Measurements from ENCODE around the gene RAPGEF1. TPM values are rescaled to one million over a fixed set of nuclear protein-coding genes. Genes with fewer than 3 reads are reported as not detected.
"Not testable (repeated sequence)": the region's sequence is repeated elsewhere in the genome, so short reads cannot be mapped to it uniquely, and the experiment has no call there.

RAPGEF1 gene
- total RNA-seq, 2 donors from 2014 or later, result 59.7 to 73.0 TPM

GRCh38 chr9:131690462-131690861 is 49.4 kb downstream of the RAPGEF1 start:
- Histone ChIP-seq H3K4me3 (no peak overlapping the region), H3K27me3 (replicated peaks; ENCODE audit: insufficient read depth) (no peaks in the 10 kb centered on the region), H3K27ac (no peak overlapping the region), H3K4me1 (ENCODE audit: control insufficient read depth in 1 of 2, low read depth in 2 of 2) (peaks cover 18 to 39% of the 10 kb centered on the region in 2 donors), H3K36me3 (no peaks in the 10 kb centered on the region), H3K9me3 (no peaks in the 10 kb centered on the region)
- TF ChIP-seq CTCF (IDR thresholded peaks at IDR 0.05), result no peak
- DNase-seq (ENCODE audit: low spot score) (no peak), ATAC-seq (ENCODE audit: insufficient number of reproducible peaks, low FRiP score, low read depth) (no peak)

- Histone ChIP-seq H3K9me3 (no peaks in the 10 kb centered on the region), H3K4me1 (ENCODE audit: control insufficient read depth in 1 of 2, low read depth in 2 of 2) (peaks cover 13 to 27% of the 10 kb centered on the region in 2 donors), H3K36me3 (no peaks in the 10 kb centered on the region), H3K4me3 (no peak overlapping the region), H3K27ac (no peak overlapping the region), H3K27me3 (replicated peaks; ENCODE audit: insufficient read depth) (no peaks in the 10 kb centered on the region)
- no peak for ATAC-seq (ENCODE audit: insufficient number of reproducible peaks, low FRiP score, low read depth)
- no peak for DNase-seq (ENCODE audit: low spot score)
- TF ChIP-seq CTCF (IDR thresholded peaks at IDR 0.05), result no peak
Measured at GRCh38 chr9:131688377-131688776, 51.5 kb downstream of the RAPGEF1 start.

- Histone ChIP-seq H3K36me3 (no peaks in the 10 kb centered on the region), H3K4me3 (no peak overlapping the region), H3K4me1 (ENCODE audit: control insufficient read depth in 1 of 2, low read depth in 2 of 2) (peaks cover 17 to 25% of the 10 kb centered on the region in 2 donors), H3K27me3 (replicated peaks; ENCODE audit: insufficient read depth) (no peaks in the 10 kb centered on the region), H3K27ac (no peak overlapping the region), H3K9me3 (no peaks in the 10 kb centered on the region)
- TF ChIP-seq CTCF (IDR thresholded peaks at IDR 0.05), result no peak
- DNase-seq (ENCODE audit: low spot score) (no peak), ATAC-seq (ENCODE audit: insufficient number of reproducible peaks, low FRiP score, low read depth) (no peak)
Measured at GRCh38 chr9:131685753-131686706, 53.8 kb downstream of the RAPGEF1 start.

- H3K36me3 ChIP-seq; ATAC-seq (ENCODE audit: insufficient number of reproducible peaks, low FRiP score, low read depth); H3K27ac ChIP-seq; DNase-seq (ENCODE audit: low spot score); H3K9me3 ChIP-seq; H3K27me3 ChIP-seq (replicated peaks; ENCODE audit: insufficient read depth); H3K4me3 ChIP-seq: not testable (repeated sequence)
- H3K4me1 ChIP-seq (ENCODE audit: control insufficient read depth in 1 of 2, low read depth in 2 of 2), result peaks cover 32 to 54% of the 10 kb centered on the region in 2 donors
Measured at GRCh38 chr9:131683094-131683493, 56.8 kb downstream of the RAPGEF1 start.

GRCh38 chr9:131682261-131682660 is 57.6 kb downstream of the RAPGEF1 start:
- ATAC-seq (ENCODE audit: insufficient number of reproducible peaks, low FRiP score, low read depth) (no peak), DNase-seq (ENCODE audit: low spot score) (no peak)
- Histone ChIP-seq H3K4me3 (peak overlapping the region; percentile 61), H3K4me1 (ENCODE audit: control insufficient read depth in 1 of 2, low read depth in 2 of 2) (peaks cover 38 to 62% of the 10 kb centered on the region in 2 donors), H3K36me3 (no peaks in the 10 kb centered on the region), H3K9me3 (no peaks in the 10 kb centered on the region), H3K27ac (peak overlapping the region; percentile 40 to 73), H3K27me3 (replicated peaks; ENCODE audit: insufficient read depth) (no peaks in the 10 kb centered on the region)
- no peak for TF ChIP-seq CTCF (IDR thresholded peaks at IDR 0.05)

- not testable (repeated sequence) for H3K27me3 ChIP-seq (replicated peaks; ENCODE audit: insufficient read depth); H3K9me3 ChIP-seq; DNase-seq (ENCODE audit: low spot score); ATAC-seq (ENCODE audit: insufficient number of reproducible peaks, low FRiP score, low read depth); H3K36me3 ChIP-seq
- H3K4me3 ChIP-seq, result peak overlapping the region; percentile 61
- peaks cover 43 to 66% of the 10 kb centered on the region in 2 donors for H3K4me1 ChIP-seq (ENCODE audit: control insufficient read depth in 1 of 2, low read depth in 2 of 2)
- peak overlapping the region; percentile 40 to 73 for H3K27ac ChIP-seq
Measured at GRCh38 chr9:131681826-131682225, 58.0 kb downstream of the RAPGEF1 start.

- not testable (repeated sequence) for H3K36me3 ChIP-seq; DNase-seq (ENCODE audit: low spot score); ATAC-seq (ENCODE audit: insufficient number of reproducible peaks, low FRiP score, low read depth); H3K4me3 ChIP-seq; H3K27me3 ChIP-seq (replicated peaks; ENCODE audit: insufficient read depth); H3K9me3 ChIP-seq
- H3K4me1 ChIP-seq (ENCODE audit: control insufficient read depth in 1 of 2, low read depth in 2 of 2), result peaks cover 46 to 68% of the 10 kb centered on the region in 2 donors
- H3K27ac ChIP-seq, result peak overlapping the region in 1 of 2 donors; percentile 96
Measured at GRCh38 chr9:131681108-131681507, 58.8 kb downstream of the RAPGEF1 start.

Data from thoracic aorta (tissue), 2 donors.